Measurements from ENCODE around the gene STK40. TPM values are rescaled to one million over a fixed set of nuclear protein-coding genes. Genes with fewer than 3 reads are reported as not detected.

STK40 gene
- total and polyA plus RNA-seq, 9 of the 15 experiments (the other 6 are each of a cell fraction or from before 2014, with no cell fraction given): 0.69 to 94.3 (median 39.1) TPM

GRCh38 chr1:36385410-36386264 lies at the start of gene STK40 (continued):
- TF ChIP-seq PBX2 (CRISPR knock-in tag; IDR thresholded peaks at IDR 0.05; ENCODE audit: low read depth) (peak; percentile 23; the same call in 1 of the 2 replicates), PBX2 (tag; conservative IDR thresholded peaks at IDR 0.05; ENCODE audit: low read depth) (no peak), POLR2G (IDR thresholded peaks at IDR 0.05; ENCODE audit: low read depth, low read length) (peak; percentile 85), GATAD2A (IDR thresholded peaks at IDR 0.05) (no peak), NR2C1 (IDR thresholded peaks at IDR 0.05) (peak; percentile 81), NR2C1 (tag; IDR thresholded peaks at IDR 0.05) (peak; percentile 81), ZNF184 (CRISPR knock-in tag; IDR thresholded peaks at IDR 0.05) (no peak), EGR1 (conservative IDR thresholded peaks at IDR 0.05) (no peak; the same call in 1 of the 2 replicates), NCOA1 (IDR thresholded peaks at IDR 0.05; ENCODE audit: low read depth) (no peak), ARNT (IDR thresholded peaks at IDR 0.05) (peak in 1 of 2 experiments; percentile 79; a peak in 1 of 4 replicates), EP300 (IDR thresholded peaks at IDR 0.05; ENCODE audit: low read length) (no peak), ZNF263 (CRISPR knock-in tag; IDR thresholded peaks at IDR 0.05; ENCODE audit: borderline replicate concordance) (0 out of 2 replicates have a peak, but pooled peaks have one; percentile 43), ZNF507 (tag; conservative IDR thresholded peaks at IDR 0.05) (no peak), CEBPG (CRISPR knock-in tag; IDR thresholded peaks at IDR 0.05) (no peak), CEBPG (tag; conservative IDR thresholded peaks at IDR 0.05 in 1 of 2, IDR thresholded peaks at IDR 0.05 in 1 of 2) (no peak), TEAD1 (CRISPR knock-in tag; IDR thresholded peaks at IDR 0.05) (peak in 1 of 2 experiments; percentile 13; a peak in 1 of 4 replicates), NFRKB (IDR thresholded peaks at IDR 0.05; ENCODE audit: low read depth) (no peak), ZNF449 (CRISPR knock-in tag; IDR thresholded peaks at IDR 0.05) (no peak), MYNN (IDR thresholded peaks at IDR 0.05) (no peak; the same call in 1 of the 2 replicates), MYNN (CRISPR knock-in tag; IDR thresholded peaks at IDR 0.05) (no peak; the same call in 1 of the 2 replicates), ZNF232 (CRISPR knock-in tag; IDR thresholded peaks at IDR 0.05) (no peak; the same call in 1 of the 2 replicates)
- TF ChIP-seq, protein P1, sequence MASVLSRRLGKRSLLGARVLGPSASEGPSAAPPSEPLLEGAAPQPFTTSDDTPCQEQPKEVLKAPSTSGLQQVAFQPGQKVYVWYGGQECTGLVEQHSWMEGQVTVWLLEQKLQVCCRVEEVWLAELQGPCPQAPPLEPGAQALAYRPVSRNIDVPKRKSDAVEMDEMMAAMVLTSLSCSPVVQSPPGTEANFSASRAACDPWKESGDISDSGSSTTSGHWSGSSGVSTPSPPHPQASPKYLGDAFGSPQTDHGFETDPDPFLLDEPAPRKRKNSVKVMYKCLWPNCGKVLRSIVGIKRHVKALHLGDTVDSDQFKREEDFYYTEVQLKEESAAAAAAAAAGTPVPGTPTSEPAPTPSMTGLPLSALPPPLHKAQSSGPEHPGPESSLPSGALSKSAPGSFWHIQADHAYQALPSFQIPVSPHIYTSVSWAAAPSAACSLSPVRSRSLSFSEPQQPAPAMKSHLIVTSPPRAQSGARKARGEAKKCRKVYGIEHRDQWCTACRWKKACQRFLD (CRISPR knock-in tag; IDR thresholded peaks at IDR 0.05): no peak
- TF ChIP-seq, protein P2, sequence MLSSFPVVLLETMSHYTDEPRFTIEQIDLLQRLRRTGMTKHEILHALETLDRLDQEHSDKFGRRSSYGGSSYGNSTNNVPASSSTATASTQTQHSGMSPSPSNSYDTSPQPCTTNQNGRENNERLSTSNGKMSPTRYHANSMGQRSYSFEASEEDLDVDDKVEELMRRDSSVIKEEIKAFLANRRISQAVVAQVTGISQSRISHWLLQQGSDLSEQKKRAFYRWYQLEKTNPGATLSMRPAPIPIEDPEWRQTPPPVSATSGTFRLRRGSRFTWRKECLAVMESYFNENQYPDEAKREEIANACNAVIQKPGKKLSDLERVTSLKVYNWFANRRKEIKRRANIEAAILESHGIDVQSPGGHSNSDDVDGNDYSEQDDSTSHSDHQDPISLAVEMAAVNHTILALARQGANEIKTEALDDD (IDR thresholded peaks at IDR 0.05): no peak
